Fibroblast of lung (primary cell): ENCODE results near the gene LDAH. TPM values are rescaled to one million over a fixed set of nuclear protein-coding genes. Genes with fewer than 3 reads are reported as not detected.

Experiments used
- DNase-seq, 2 donors: peaks; one replicate each; pipeline versions ENCODE4 v3.0.0 to v3.0.0-alpha.2; 2010; ENCODE audit warnings: low read depth in 2 of 2
- H2AFZ ChIP-seq: 2 replicates; pipeline ENCODE4 v1.5.1; 2012; ENCODE audit warnings: low read length, control low read depth, inconsistent platforms
- H3K27ac ChIP-seq: 2 replicates; pipeline ENCODE4 v1.5.1; 2011; ENCODE audit warnings: low read length, control low read depth; ENCODE audit not compliant: insufficient read depth
- H3K27me3 ChIP-seq: 2 replicates; pipeline ENCODE4 v1.5.1; 2011; ENCODE audit warnings: mild to moderate bottlenecking, low read length; ENCODE audit not compliant: control insufficient read depth, insufficient read depth
- H3K36me3 ChIP-seq: 2 replicates; pipeline ENCODE4 v1.5.1; 2011; ENCODE audit warnings: low read length; ENCODE audit not compliant: control insufficient read depth, insufficient read depth
- H3K4me1 ChIP-seq: 2 replicates; pipeline ENCODE4 v1.5.1; 2011; ENCODE audit warnings: low read length; ENCODE audit not compliant: control insufficient read depth, insufficient read depth; ENCODE audit errors: extremely low read depth
- H3K4me2 ChIP-seq: 2 replicates; pipeline ENCODE4 v1.5.1; 2011; ENCODE audit warnings: low read length, control low read depth; ENCODE audit not compliant: insufficient read depth; ENCODE audit errors: extremely low read depth
- H3K4me3 ChIP-seq, 4 experiments: fragments of 200-600 bp in 1 of 4; sonication (generic) in 1 of 4; replicated peaks in 1 of 4; 2 replicates each; pipeline ENCODE4 v1.5.1; 2011 to 2016; ENCODE audit warnings: low read length in 4 of 4, low read depth in 3 of 4, mild to moderate bottlenecking in 3 of 4, control low read depth in 2 of 4, inconsistent platforms in 1 of 4, mixed read lengths in 1 of 4; ENCODE audit not compliant: insufficient read depth in 1 of 4; ENCODE audit errors: control extremely low read depth in 1 of 4
- H3K79me2 ChIP-seq: 2 replicates; pipeline ENCODE4 v1.5.1; 2012; ENCODE audit warnings: mild to moderate bottlenecking, low read length, inconsistent platforms; ENCODE audit not compliant: control insufficient read depth, insufficient read depth
- H3K9ac ChIP-seq: 2 replicates; pipeline ENCODE4 v1.5.1; 2011; ENCODE audit warnings: mild to moderate bottlenecking, low read length, control low read depth; ENCODE audit not compliant: insufficient read depth
- H3K9me3 ChIP-seq: 2 replicates; pipeline ENCODE4 v1.5.1; 2012; ENCODE audit warnings: low read depth, low read length; ENCODE audit not compliant: control insufficient read depth, insufficient read depth
- H4K20me1 ChIP-seq: 2 replicates; pipeline ENCODE4 v1.5.1; 2011; ENCODE audit warnings: low read length; ENCODE audit not compliant: control insufficient read depth, insufficient read depth; ENCODE audit errors: extremely low read depth
- CTCF ChIP-seq, 2 donors: IDR thresholded peaks in 1 of 2; conservative IDR thresholded peaks in 1 of 2; 1 replicate in 1 of 2; 2 replicates in 1 of 2; pipeline ENCODE4 v1.5.1; 2011 to 2012; ENCODE audit warnings: low read length in 2 of 2, control low read depth in 1 of 2, inconsistent platforms in 1 of 2, low read depth in 1 of 2, mild to moderate bottlenecking in 1 of 2
- EZH2 ChIP-seq: IDR thresholded peaks from 2 replicates; pipeline ENCODE4 v1.5.1; 2012; ENCODE audit warnings: low read length, control low read depth, mild to moderate bottlenecking; ENCODE audit errors: missing control alignments
- polyA plus RNA-seq, 2 donors: library from polyadenylated mRNA; depleted of rRNA in 1 of 2; stranded (reverse) in 1 of 2; unstranded in 1 of 2; fragments of >200 nt; gene quantifications; 2 replicates each; pipeline ENCODE4 v1.2.1, GENCODE V29; 2011 to 2012; ENCODE audit warnings: missing spikeins in 1 of 2
- total RNA-seq: library from RNA; depleted of rRNA; stranded (reverse); fragments of >200 nt; gene quantifications from 2 replicates; pipeline ENCODE4 v1.2.1, GENCODE V29; 2014

The LDAH gene
- total and polyA plus RNA-seq, 2 donors (not counting 1 experiment from before 2014, with no cell fraction given) = 20.5 to 22.8 TPM

GRCh38 chr2:20803974-20804373, 18.9 kb downstream of the LDAH start:
- no peaks in the 10 kb centered on the region for H3K9me3 ChIP-seq
- TF ChIP-seq EZH2 = no peak
- no peak for TF ChIP-seq CTCF (conservative IDR thresholded peaks at IDR 0.05 in 1 of 2, IDR thresholded peaks at IDR 0.05 in 1 of 2; ENCODE audit: low read depth in 1 of 2, low read length in 2 of 2)
- no peak overlapping the region for H3K9ac ChIP-seq
- H3K4me3 ChIP-seq = no peak overlapping the region
- DNase-seq = no peak
- H3K36me3 ChIP-seq = no peaks in the 10 kb centered on the region
- no peaks in the 10 kb centered on the region for H3K79me2 ChIP-seq
- no peak overlapping the region for H3K27ac ChIP-seq
- H2AFZ ChIP-seq = no peak overlapping the region
- H4K20me1 ChIP-seq = no peaks in the 10 kb centered on the region
- no peaks in the 10 kb centered on the region for H3K4me1 ChIP-seq
- H3K27me3 ChIP-seq = no peaks in the 10 kb centered on the region
- no peak overlapping the region for H3K4me2 ChIP-seq

DNA sequence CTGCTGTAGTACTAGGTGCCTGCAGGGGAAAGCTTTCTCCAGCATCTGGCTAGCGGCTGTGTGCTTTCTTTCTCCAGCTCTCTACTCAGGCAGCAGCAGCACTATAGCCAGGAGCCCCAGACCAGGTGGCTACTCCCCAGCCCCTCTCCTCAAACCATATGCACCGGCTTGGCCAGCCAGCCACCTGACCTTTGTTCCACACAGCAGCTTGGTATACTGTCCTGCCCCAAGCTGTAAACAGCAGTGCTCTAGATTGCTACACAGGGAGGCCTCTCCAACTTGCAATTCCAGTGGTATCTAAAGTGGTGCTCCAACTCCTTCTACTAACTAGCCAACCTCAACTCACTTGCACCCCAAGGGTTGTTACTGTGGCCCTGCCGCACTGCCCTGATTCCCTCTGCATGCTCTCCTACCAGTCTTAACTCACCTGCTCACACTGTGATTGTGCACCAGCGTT, 19.6 kb downstream of the LDAH start:
- no peak overlapping the region for H3K9ac ChIP-seq
- TF ChIP-seq EZH2 (no peak), CTCF (conservative IDR thresholded peaks at IDR 0.05 in 1 of 2, IDR thresholded peaks at IDR 0.05 in 1 of 2; ENCODE audit: low read depth in 1 of 2, low read length in 2 of 2) (no peak)
- H3K36me3 ChIP-seq = no peaks in the 10 kb centered on the region
- no peak overlapping the region for H2AFZ ChIP-seq
- H3K27me3 ChIP-seq = no peaks in the 10 kb centered on the region
- H3K9me3 ChIP-seq = no peaks in the 10 kb centered on the region
- no peaks in the 10 kb centered on the region for H3K4me1 ChIP-seq
- no peak for DNase-seq
- no peaks in the 10 kb centered on the region for H3K79me2 ChIP-seq
- no peak overlapping the region for H3K4me2 ChIP-seq
- H3K4me3 ChIP-seq = no peak overlapping the region
- H4K20me1 ChIP-seq = no peaks in the 10 kb centered on the region
- no peak overlapping the region for H3K27ac ChIP-seq

DNA sequence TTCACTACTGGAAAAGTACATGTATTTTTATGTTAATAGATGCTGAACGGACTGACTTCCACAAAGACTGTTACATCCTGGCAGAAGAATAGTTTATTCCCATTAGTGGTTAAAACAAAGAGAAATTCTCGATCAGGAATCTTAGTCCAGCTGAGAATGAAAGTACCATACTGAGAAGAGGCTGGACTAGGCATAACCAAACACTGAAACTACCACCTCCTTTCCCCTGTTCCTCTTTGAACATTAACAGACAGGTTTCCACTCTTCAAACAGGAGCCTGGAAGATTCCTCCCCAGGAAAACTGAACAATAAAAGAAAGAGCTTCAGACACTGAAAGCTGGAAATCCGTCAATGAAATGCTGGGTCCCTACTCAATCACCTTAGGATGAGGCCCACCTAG, 25.8 kb downstream of the LDAH start:
- H3K9ac ChIP-seq = no peak overlapping the region
- H3K4me2 ChIP-seq = no peak overlapping the region
- H3K4me1 ChIP-seq = no peaks in the 10 kb centered on the region
- DNase-seq = no peak
- no peaks in the 10 kb centered on the region for H3K9me3 ChIP-seq
- no peaks in the 10 kb centered on the region for H3K36me3 ChIP-seq
- H3K27ac ChIP-seq = no peak overlapping the region
- no peak overlapping the region for H2AFZ ChIP-seq
- no peaks in the 10 kb centered on the region for H3K27me3 ChIP-seq
- H3K4me3 ChIP-seq = no peak overlapping the region
- H4K20me1 ChIP-seq = no peaks in the 10 kb centered on the region
- no peak for TF ChIP-seq CTCF (conservative IDR thresholded peaks at IDR 0.05 in 1 of 2, IDR thresholded peaks at IDR 0.05 in 1 of 2; ENCODE audit: low read depth in 1 of 2, low read length in 2 of 2)
- TF ChIP-seq EZH2 = no peak
- no peaks in the 10 kb centered on the region for H3K79me2 ChIP-seq
